ENCODE results near the gene OTUD4. TPM values are rescaled to one million over a fixed set of nuclear protein-coding genes. Genes with fewer than 3 reads are reported as not detected.

OTUD4 gene
- total and polyA plus RNA-seq, 4 experiments from 2014 or later, result 10.2 to 61.3 (median 40.4) TPM

GRCh38 chr4:145083891-145084605 is 96.3 kb downstream of the OTUD4 start:
- intact Hi-C loops (cut with micrococcal nuclease), result no loop called here
- Histone ChIP-seq H3K27me3 (ENCODE audit: insufficient read depth, low read length) (no peaks in the 10 kb centered on the region), H3K9me3 (ENCODE audit: control insufficient read depth in 1 of 2, low read length in 2 of 2) (no peaks in the 10 kb centered on the region), H3K4me1 (ENCODE audit: insufficient read depth, low read length) (no peaks in the 10 kb centered on the region), H3K27ac (ENCODE audit: low read depth, low read length) (no peak overlapping the region), H3K4me3 (ENCODE audit: low read length in 2 of 2) (no peak overlapping the region), H3K36me3 (ENCODE audit: insufficient read depth, low read length) (no peaks in the 10 kb centered on the region)
- no peaks in the 10 kb centered on the region for H3K9me3 Mint-ChIP-seq
- POLR2A ChIA-PET (ENCODE audit: partially characterized antibody), result no interaction called here
- H3K27ac Mint-ChIP-seq, result peak overlapping the region in 2 of 7 donors; percentile 19 to 39
- no peaks in the 10 kb centered on the region for H3K27me3 Mint-ChIP-seq
- peaks cover 42 to 44% of the 10 kb centered on the region in 2 donors for H3K36me3 Mint-ChIP-seq
- CTCF ChIA-PET (ENCODE audit: partially characterized antibody), result no interaction called here
- no peak overlapping the region for H3K4me3 Mint-ChIP-seq
- DNase-seq, result no peak
- peaks cover 6 to 22% (median 18%) of the 10 kb centered on the region in 4 donors for H3K4me1 Mint-ChIP-seq

Other genes starting within 250 kb of the OTUD4 start
- gene ANAPC10, start 82.4 kb downstream of the OTUD4 start, total RNA-seq, result 10 to 100 TPM; 14.8 to 15.7 TPM
- 10 to 100 TPM; 35.4 to 40.1 TPM for gene ANAPC10, start 82.4 kb downstream of the OTUD4 start, polyA plus RNA-seq
- gene ABCE1, start 82.3 kb downstream of the OTUD4 start, total RNA-seq, result 10 to 100 TPM; 67.9 to 71.4 TPM
- gene ABCE1, start 82.3 kb downstream of the OTUD4 start, polyA plus RNA-seq, result 10 to 100 TPM; 63.8 to 69.1 TPM